Neutrophil (primary cell): Measurements from ENCODE around the gene DISC1.
A peak's percentile ranks its signal among the peaks of the same experiment; 100 is the strongest.

ENCODE experiments used
- H3K27ac ChIP-seq: fragments of 200-600 bp; sonication (generic); 2 replicates; pipeline ENCODE4 v1.5.1; 2016; ENCODE audit warnings: mild to moderate bottlenecking, moderate library complexity
- H3K27me3 ChIP-seq: fragments of 200-600 bp; sonication (generic); 2 replicates; pipeline ENCODE4 v1.6.0; 2016; ENCODE audit warnings: mild to moderate bottlenecking
- H3K36me3 ChIP-seq: fragments of 200-600 bp; sonication (generic); 2 replicates; pipeline ENCODE4 v1.5.1; 2017
- H3K4me1 ChIP-seq, 2 experiments: fragments of 200-600 bp in 1 of 2; sonication (generic) in 1 of 2; 1 replicate in 1 of 2; 2 replicates in 1 of 2; pipeline versions ENCODE4 v1.5.1 to v1.6.1; 2013 to 2016; ENCODE audit warnings: low read depth in 1 of 2, low read length in 1 of 2, mild to moderate bottlenecking in 1 of 2, moderate library complexity in 1 of 2; ENCODE audit not compliant: control insufficient read depth in 1 of 2, insufficient read depth in 1 of 2
- H3K4me3 ChIP-seq, 2 experiments: fragments of 200-600 bp in 1 of 2; sonication (generic) in 1 of 2; 1 replicate in 1 of 2; 2 replicates in 1 of 2; pipeline ENCODE4 v1.5.1; 2013 to 2016; ENCODE audit warnings: low read depth in 1 of 2, low read length in 1 of 2, mild to moderate bottlenecking in 1 of 2, moderate library complexity in 1 of 2
- H3K9me3 ChIP-seq: fragments of 200-600 bp; sonication (generic); 2 replicates; pipeline ENCODE4 v1.5.1; 2016
- TF ChIP-seq, protein P1 (sequence below): fragments of 200-600 bp; sonication (generic); IDR thresholded peaks from 2 replicates; pipeline ENCODE4 v1.5.1; 2016; ENCODE audit warnings: antibody characterized with exemption

DISC1 gene

DNA sequence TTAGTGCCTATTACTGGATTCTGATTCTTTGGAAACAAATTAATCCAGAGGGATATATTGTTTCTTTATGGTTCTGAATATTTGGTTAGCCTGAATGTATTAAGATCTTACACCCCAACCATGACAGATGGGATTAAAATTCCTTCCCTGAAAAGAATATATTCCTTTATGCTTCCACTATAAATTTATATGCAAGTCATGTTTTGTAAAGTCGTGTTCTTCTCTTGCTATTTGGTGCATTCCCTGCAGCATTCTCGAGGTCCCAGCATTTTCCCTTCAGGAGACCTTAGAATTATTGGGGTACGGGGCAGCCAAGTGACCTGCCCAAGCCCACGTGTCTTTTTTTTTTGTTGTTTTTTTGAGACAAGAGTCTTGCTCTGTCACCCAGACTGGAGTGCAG, 62.4 kb downstream of the DISC1 start:
- TF ChIP-seq, protein P1, sequence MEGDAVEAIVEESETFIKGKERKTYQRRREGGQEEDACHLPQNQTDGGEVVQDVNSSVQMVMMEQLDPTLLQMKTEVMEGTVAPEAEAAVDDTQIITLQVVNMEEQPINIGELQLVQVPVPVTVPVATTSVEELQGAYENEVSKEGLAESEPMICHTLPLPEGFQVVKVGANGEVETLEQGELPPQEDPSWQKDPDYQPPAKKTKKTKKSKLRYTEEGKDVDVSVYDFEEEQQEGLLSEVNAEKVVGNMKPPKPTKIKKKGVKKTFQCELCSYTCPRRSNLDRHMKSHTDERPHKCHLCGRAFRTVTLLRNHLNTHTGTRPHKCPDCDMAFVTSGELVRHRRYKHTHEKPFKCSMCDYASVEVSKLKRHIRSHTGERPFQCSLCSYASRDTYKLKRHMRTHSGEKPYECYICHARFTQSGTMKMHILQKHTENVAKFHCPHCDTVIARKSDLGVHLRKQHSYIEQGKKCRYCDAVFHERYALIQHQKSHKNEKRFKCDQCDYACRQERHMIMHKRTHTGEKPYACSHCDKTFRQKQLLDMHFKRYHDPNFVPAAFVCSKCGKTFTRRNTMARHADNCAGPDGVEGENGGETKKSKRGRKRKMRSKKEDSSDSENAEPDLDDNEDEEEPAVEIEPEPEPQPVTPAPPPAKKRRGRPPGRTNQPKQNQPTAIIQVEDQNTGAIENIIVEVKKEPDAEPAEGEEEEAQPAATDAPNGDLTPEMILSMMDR, result no peak

DNA sequence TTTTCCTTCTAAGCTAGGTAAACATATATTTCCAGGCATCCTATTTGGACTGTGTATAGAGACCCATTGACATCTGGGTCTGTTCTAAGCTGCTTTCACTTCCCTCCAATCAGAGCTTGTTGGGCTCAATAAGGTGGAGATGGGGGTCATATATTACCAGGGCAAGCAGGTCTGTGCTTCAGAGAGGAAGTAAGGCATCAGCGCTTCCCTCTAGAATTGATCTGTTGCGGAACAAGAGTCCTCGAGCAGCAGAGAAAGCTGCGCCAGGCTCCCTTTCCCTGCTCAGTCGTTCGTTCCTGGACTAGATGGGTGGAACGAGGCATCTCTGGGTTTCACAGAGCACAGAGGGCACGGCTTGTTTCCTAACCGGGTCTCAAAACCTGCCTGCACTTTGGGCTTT, 63.5 kb downstream of the DISC1 start:
- TF ChIP-seq, protein P1, result no peak
- no peak overlapping the region for H3K4me3 ChIP-seq

More for the DNA sequence above, 62.4 kb downstream of the DISC1 start:
- Histone ChIP-seq H3K4me1 (peaks cover 3 to 10% of the 10 kb centered on the region in 2 experiments), H3K9me3 (no peaks in the 10 kb centered on the region), H3K27me3 (no peaks in the 10 kb centered on the region), H3K4me3 (no peak overlapping the region), H3K27ac (no peak overlapping the region), H3K36me3 (peaks cover 3% of the 10 kb centered on the region)

DNA sequence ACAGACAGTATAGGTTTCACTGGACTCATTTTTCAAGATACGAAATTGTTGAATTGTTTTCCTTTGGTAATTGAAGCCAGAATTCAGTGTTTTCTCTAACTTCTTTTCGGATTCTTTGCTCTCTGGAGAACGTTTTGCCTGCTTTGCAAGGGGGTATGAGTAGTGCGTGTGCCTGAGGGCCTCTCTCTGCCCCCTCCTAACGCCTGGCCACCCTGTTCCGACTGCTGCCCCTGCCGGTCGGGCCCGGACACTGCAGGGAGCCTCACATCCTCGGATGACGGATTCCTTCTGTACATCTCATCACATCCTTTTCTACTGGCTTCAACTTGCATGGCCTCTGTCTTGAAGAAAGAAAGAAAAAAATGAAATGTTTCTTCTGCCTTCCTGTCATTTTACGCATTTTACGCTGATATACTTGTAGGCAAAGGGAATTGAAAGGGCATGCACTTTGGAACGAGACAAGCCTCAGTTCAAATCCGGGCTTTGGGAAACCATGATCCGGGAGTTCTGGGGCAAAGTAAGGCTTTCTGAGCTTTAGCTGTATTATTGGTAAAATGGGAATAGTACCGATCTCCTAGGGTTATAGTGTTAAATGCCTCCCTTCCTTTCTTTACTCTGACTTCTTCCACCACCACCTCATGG, 65.1 kb downstream of the DISC1 start:
- Histone ChIP-seq H3K9me3 (no peaks in the 10 kb centered on the region), H3K36me3 (peaks cover 7% of the 10 kb centered on the region), H3K4me1 (peaks cover 7 to 15% of the 10 kb centered on the region in 2 experiments), H3K27ac (no peak overlapping the region), H3K4me3 (no peak overlapping the region), H3K27me3 (no peaks in the 10 kb centered on the region)
- TF ChIP-seq, protein P1, result no peak

More for the DNA sequence above, 63.5 kb downstream of the DISC1 start:
- Histone ChIP-seq H3K27ac (peak overlapping the region; percentile 32), H3K9me3 (no peaks in the 10 kb centered on the region), H3K36me3 (peaks cover 7% of the 10 kb centered on the region), H3K4me1 (peaks cover 7 to 15% of the 10 kb centered on the region in 2 experiments), H3K27me3 (no peaks in the 10 kb centered on the region)

DNA sequence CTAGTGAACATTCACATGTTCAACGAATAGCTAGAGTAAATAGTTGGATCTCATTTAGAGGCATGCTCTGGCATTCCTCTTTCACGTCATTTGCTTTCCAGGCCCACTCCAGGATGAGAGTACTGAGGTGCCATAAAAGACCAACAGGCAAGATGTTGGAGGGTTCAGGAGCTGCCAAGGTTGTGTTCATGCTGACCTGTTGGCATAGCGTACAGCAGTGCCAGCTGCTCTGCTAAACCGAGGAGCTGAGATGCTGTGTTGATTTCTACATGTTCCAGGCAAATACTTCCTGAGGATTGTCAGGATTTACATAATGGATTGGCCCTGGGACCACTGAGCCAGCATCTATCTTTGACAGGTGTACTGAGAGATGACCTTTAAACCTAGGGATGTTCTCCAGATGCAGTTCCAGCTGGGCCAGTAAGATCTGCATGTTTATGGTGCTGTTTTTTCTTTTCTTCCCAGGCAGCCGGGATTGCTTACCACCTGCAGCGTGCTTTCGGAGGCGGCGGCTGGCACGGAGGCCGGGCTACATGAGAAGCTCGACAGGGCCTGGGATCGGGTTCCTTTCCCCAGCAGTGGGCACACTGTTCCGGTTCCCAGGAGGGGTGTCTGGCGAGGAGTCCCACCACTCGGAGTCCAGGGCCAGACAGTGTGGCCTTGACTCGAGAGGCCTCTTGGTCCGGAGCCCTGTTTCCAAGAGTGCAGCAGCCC, 66.9 kb downstream of the DISC1 start:
- Histone ChIP-seq H3K9me3 (no peaks in the 10 kb centered on the region), H3K27me3 (no peaks in the 10 kb centered on the region), H3K4me3 (no peak overlapping the region), H3K27ac (no peak overlapping the region), H3K36me3 (peaks cover 7% of the 10 kb centered on the region), H3K4me1 (peaks cover 7 to 15% of the 10 kb centered on the region in 2 experiments)
- TF ChIP-seq, protein P1, result no peak

DNA sequence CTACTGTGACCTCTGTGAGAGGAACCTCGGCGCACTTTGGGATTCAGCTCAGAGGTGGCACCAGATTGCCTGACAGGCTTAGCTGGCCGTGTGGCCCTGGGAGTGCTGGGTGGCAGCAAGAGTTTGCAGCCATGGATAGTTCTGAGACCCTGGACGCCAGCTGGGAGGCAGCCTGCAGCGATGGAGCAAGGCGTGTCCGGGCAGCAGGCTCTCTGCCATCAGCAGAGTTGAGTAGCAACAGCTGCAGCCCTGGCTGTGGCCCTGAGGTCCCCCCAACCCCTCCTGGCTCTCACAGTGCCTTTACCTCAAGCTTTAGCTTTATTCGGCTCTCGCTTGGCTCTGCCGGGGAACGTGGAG, 67.5 kb downstream of the DISC1 start:
- Histone ChIP-seq H3K27ac (no peak overlapping the region), H3K4me3 (no peak overlapping the region), H3K36me3 (peaks cover 7% of the 10 kb centered on the region), H3K9me3 (no peaks in the 10 kb centered on the region), H3K27me3 (no peaks in the 10 kb centered on the region), H3K4me1 (peaks cover 7 to 15% of the 10 kb centered on the region in 2 experiments)
- TF ChIP-seq, protein P1, result no peak
